ENCODE measurements around the gene MTRR.

MTRR gene

DNA sequence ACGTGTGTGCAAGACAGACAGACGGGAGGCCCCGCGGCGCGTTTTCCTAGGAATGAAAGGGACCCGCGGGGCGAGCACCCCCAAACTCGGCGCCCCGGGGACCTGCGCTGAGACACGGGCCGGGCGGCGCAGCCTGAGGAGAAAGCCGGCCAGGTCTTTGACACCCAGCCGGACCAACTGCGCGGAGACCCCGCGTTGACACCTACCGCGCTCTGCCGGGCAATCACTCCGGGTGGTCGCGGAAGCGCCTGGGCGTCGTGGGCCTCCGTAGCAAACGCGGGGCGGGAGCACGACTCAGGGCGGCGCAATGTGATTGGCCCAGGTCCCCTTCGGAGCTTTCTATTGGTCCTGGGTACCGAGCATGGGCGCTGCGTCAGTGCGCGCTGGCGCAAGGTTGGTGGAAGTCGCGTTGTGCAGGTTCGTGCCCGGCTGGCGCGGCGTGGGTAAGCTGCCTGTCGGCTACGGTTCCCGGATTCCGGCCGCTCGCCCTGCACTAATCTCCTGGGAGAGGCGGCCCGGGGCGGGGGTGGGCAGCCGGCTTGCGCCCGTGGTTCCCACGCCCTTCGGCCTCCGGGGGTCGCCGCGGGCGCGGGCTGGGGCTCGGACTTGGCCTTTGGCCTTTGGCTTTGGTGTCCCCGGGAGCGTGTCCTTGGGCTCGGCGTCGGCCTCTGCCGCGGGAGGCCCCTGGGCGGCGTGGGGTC, at the start of gene MTRR, which contains the start of gene FASTKD3:
Gene MTRR, plus strand, starts transcription at position 376 of the 701 bp plus-strand sequence. CDS start 1,647 bp downstream, outside the sequence.
Gene FASTKD3, minus strand, starts transcription at position 259 of the 701 bp plus-strand sequence. CDS start 948 bp downstream, outside the sequence.
- peak; percentile 77 to 86 (median 79) for DNase-seq (ENCODE audit: low read depth in 3 of 3)

DNA sequence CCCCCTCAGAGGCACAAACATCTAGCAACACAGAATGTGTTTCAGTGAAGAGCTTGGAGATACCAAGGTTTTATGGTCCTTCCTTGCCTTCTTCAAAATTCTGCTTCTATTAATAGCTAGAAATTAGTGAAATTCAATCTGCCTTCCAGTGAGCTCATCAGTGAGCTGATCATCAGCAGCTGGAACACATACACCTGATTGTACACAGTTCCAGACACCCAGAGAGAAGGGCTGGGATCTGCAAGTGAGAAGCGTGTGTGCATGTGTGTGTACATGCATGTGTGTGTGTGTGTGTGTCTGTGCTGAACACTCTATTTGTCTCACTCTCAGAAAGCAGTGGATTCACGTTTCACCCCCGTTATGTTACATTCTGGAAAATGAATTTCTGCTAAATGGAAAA, 46.5 kb upstream of the MTRR start:
- DNase-seq (ENCODE audit: low read depth in 3 of 3), result no peak

DNA sequence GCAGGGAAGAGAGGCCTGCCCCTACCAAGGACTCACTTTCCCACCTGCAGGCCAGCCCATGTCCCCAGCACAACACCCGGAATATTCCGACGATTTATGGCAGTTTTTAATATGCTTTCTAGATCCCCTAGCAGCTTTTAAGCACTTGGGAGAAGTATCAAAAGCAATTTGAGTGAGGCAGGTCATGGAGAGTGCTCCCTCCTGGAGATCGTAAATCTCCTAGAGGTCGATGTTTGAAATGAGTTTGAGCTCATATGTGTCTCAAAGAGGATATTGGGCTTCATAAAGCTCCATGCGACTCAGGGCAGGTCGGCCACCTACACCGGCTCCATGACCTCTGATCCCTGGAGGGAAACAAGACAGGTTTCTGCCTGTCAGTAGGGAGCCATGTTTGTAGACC, 45.4 kb upstream of the MTRR start:
- DNase-seq (ENCODE audit: low read depth in 3 of 3), result no peak

DNA sequence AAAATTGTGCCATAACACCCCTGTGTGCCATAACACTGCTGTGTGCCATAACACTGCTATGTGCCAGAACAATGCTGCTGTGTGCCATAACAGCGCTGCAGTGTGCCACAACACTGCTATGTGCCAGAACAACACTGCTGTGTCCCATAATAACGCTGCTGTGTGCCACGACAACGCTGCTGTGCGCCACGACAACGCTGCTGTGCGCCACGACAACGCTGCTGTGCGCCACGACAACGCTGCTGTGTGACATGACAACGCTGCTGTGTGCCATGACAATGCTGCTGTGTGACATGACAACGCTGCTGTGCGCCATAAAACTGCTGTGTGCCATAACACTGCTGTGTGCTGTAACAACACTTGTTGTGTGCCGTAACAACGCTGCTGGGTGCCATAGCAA, 44.0 kb upstream of the MTRR start:
- DNase-seq (ENCODE audit: low read depth in 3 of 3), result no peak

DNA sequence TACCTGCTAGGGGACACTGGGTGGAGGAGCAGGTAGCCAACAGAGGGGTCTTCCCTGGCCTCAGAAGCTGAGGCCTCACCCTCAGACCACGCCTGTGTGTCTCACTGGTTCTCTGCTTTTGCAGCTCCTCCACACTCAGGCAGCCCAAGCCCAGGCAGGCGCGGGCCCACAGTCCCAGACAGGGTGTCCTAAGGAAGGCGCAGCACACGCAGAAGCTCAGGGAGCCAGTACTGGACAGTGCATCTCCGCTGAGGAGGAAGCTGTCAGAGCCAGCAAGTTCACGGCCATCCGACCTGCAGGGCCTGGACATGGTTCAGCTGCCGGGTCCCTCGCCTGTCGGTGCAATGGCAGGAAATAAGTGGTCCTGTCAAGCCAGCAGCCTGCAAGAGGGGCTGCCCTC, 43.3 kb upstream of the MTRR start:
- DNase-seq (ENCODE audit: low read depth in 3 of 3), result no peak

DNA sequence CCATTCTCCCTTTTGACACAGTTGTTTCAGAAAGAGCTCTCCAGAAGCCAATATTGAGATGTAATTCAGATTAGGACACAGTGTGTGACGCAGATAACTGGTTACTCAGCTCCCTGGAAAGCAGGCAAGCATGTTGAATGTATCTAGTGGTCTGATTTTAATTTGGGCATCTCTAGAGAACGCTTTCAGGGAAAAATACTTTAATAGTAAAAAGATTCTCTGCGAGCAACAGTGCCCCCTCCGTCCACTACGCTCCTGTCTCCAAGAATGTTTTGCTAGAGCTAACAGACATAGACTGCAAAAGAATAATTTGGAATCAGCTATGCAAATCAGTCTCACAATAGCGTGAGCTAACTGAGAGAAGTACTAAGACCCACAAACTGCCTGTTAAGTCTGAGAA, 41.3 kb upstream of the MTRR start:
- DNase-seq (ENCODE audit: low read depth in 3 of 3), result no peak

DNA sequence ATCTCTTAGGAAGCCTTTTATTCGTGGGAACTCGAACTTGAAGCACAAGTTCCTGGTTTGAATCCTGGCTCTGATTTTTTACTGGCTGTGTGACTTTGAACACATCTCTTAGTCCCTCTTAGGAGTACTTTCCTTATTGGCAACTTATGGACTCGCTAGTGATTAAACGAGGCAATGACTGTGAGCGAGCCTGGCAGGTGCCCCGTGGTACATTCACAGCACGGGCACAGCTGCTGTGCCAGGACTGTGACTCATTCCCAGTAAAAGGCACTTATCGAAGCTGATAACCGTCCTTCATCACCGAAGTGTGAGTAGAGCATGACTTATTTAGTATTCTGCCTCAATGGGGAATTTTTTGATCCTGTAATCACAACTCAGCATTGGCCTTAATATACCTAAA, 40.7 kb upstream of the MTRR start:
- no peak for DNase-seq (ENCODE audit: low read depth in 3 of 3)

DNA sequence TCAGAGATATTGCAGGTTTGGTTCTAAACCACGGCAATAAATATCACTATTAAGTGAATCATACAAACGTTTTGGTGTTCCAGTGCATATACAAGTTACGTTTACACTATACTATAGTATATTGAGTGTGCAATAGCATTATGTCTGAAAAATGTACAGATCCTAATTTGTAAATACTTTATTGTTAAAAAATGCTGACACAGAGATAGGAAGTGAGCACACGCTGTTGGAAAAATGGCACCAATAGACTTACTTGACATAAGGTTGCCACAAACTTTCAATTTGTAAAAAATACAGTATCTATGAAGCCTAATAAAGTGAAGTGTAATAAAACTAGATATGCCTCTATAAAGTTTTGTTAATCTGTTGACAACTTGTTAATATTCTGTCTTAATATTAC, 34.0 kb upstream of the MTRR start:
- DNase-seq (ENCODE audit: low read depth in 3 of 3), result no peak

DNA sequence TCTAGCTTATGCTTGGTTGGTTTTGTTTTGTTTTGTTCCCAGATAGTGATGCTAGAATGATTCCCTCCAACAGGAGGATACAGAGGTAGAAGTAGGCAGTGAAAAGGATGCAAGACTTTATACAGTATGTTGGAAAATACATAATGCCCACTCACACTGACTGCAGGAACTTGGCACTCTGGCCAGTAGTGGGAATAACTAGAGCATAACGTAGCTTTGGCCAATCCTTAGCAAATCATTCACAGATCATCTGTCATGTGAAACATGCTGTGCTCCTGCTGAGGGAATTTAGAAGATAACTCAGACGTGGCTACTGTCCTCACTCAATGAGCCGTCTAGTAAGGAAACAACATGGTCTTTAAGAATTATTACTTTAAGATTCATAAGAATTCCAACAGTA, 31.5 kb upstream of the MTRR start:
- no peak for DNase-seq (ENCODE audit: low read depth in 3 of 3)

DNA sequence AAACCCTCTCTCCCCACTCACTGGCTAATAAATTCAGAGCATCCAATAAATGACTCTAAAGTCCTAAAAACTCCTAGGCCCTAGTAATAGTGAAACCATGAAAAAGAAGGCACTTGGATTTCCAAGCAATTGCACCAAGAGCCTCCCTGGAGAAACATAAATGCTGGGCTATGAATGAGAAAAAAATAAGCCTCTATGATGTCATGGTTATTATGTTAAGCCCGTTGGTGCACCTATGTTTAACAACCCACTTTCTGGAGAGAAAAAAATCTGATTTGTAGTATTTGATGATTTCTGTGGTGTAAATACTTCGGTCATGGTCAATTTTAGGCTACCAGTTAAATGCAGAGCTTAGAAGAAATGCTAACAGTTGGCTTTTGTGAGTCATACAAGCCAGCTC, 26.4 kb upstream of the MTRR start:
- no peak for DNase-seq (ENCODE audit: low read depth in 3 of 3)

DNA sequence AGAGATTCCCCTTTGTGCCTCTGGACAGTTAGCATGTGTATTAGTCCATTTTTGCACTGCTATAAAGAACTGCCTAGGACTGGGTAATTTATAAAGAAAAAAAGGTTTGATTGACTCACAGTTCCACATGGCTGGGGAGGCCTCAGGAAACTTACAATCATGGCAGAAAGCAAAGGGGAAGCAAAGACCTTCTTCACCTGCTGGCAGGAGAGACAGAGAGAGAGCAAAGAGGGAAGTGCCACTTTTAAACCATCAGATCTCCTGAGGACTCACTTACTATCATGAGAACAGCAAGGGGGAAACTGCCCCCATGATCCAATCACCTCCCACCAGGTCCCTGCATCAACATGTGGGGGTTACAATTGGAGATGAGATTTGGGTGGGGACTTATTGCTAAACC, 24.0 kb upstream of the MTRR start:
- DNase-seq (ENCODE audit: low read depth in 3 of 3), result no peak

DNA sequence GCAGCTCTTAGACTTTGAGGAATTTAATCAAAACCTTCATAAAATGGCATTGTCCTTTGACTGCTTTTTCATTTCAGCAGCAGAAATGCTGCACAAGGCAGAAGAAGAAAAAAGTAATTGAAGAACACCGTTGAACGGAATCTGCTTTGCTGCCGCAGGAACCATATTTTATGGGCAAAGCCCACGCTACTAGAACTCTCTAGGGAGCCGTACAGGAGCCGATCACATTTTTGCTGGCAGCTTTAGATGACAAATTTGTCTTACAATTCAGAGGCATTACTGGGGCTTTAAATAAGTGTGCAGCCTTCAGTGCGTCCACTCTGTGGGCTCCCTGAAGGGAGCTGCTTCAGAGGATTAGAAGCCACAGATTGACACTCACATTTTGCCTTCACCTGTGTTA, 23.4 kb upstream of the MTRR start:
- no peak for DNase-seq (ENCODE audit: low read depth in 3 of 3)

DNA sequence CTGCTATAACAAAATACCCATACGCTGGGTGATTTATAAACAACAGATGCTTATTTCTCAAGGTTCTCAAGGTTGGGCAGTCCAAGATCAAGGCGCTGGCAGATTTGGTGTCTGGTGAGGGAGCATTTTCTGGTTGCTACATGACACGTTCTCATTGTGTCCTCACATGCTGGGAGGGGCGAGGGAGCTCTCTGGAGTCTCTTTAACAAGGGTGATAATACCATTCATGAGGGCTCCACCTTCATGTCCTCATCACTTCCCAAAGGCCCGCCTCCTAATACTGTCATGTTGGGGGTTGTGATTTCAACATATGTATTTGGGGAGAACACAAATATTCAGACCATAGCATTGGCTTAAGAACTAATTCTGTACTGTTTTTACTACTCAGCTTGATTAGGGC, 22.6 kb upstream of the MTRR start:
- DNase-seq (ENCODE audit: low read depth in 3 of 3), result no peak

DNA sequence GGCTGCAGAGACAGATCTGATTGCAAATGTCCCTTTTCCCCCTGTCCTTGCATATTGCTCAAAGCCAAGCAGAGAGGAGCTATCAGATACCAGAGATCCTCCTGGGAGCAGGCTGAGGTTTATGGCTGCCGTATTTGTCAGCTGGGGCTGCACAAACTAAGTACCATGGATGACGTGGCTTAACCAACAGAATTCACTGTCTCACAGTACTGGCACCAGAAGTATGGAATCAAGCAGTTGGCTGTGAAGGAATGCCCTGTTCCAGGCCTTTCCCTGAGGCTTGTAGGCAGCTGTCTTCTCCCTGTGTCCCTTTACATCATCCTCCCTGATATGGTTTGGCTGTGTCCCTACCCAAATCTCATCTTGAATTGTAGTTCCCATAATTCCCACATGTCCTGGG, 20.7 kb upstream of the MTRR start:
- DNase-seq (ENCODE audit: low read depth in 3 of 3), result no peak

DNA sequence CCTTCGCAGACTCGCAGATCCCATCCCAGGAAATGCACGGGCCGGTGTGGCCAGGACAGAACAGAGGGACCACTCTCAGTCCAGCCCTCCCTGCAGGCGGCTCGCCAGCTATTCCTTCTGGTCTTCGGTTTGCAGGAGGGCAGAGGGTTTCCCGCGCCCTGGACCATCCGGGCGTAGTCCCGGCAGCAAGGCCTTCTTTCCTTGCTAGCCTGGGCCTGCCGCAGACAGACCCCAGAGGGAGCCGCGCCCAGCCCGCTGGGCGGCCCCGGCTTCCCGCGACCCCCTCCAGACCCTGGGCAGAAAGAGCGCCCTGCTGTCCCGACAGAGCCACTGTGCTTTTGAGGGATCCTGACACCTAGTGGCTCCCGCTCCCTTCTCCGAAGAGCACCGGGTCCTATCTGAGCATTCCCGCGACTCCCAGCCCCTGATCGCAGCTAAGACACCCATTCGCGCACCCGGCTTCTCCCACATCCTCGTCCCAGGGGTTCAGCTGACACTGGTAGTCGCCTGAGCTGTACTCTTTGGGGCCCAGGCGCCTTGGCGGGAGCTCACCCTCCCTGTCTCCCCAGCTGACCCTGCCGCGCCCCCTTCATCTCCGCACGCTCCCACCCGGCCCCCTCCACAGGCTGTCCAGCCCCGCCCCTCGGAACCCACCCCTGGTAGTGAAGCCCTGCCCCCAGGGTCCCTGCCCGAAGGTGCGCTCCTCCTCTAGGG, 19.1 kb upstream of the MTRR start:
- DNase-seq (ENCODE audit: low read depth in 3 of 3), result no peak

DNA sequence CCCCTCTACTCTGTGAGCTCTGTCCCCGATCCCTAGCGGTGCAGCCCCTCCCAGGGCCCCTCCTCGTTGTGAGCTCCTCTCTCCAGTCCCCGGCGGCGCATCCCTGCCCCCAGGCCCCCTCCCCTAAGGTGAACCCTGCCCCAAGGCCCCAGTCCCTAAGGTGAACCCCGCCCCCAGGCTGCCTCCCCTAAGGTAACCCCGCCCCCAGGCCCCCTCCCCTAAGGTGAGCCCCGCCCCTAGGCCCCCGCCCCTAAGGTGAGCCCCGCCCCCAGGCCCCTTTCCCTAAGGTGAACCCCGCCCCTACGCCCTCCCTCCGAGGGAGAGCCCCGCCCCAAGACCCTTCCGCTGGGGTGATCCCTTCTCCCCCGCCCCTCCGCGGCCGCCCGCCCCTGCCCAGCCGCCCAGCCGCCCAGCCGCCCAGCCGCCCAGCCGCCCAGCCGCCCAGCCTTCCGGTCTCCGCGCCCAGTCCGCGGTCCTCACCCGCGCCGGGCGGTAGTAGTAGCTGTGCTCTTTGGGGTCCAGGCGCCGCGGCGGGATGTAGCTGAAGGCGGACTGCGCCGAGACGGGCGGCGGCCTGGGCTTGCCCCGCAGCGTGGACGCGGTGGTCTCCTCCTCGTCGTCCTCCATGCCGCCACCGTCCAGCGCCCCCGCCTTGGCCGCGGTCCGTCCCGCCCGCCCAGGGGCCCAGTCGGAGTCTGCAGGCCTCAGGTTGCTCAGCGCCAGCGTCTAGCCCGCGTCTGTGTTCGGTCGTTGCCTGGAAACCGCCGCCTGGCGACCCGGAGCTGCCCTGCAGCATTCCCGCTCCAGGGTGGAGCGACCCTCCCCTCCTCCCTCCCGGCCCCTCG, 18.3 kb upstream of the MTRR start, which contains the start of gene CFAP90:
Gene CFAP90, minus strand, starts transcription at position 739 of the 845 bp plus-strand sequence. Its CDS starts 112 bp downstream, at position 627.
- DNase-seq (ENCODE audit: low read depth in 3 of 3), result no peak

DNA sequence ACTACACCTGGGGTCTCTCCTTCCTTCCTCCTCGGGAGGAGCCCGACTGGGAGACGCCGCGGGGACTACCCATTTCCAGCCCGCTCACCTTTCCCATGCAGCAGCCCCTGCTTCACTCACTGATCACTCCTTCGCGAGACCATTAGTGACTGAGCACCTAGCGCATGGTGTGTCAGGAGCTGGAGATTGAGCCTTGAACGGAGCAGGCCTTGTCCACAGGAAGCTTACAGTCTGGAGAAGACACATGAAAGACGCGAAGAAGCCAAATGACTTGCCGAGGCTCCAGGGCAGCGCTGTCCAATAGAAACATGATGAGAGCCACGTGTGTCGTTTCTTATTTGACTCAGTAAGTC, 17.7 kb upstream of the MTRR start:
- DNase-seq (ENCODE audit: low read depth in 3 of 3), result no peak

DNA sequence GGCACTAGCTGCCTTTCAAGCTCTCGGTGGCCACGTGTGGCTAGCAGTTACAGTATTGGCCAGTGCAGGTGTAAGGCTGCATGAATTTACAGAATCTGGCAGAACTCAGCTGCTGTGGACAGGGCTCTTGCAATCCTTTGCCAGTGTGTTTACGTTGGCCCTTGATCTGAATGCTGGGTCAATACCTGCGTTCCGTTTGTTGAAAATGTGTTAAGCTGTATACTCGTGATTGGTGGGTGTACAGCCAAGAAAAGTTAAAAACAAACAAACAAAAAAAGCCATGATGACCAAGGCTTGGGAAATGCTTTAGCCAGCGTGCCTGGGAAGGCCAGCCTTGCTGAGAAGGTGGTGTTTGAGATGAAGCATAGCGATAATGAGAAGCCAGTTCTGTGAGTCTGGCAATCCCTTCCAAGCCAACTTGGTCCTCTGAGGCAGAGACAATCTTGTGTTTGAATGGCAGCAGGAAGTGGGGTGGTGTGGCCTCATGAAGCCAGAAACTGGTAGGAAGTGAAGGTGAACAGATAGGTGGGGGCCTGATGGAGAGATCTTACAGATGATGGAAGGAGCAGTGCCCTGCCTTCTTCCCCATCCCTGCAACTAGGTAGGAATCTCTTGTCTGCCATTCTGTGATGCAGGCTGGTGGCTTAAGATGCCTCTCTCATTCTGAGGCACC, 17.2 kb upstream of the MTRR start:
- DNase-seq (ENCODE audit: low read depth in 3 of 3), result no peak

DNA sequence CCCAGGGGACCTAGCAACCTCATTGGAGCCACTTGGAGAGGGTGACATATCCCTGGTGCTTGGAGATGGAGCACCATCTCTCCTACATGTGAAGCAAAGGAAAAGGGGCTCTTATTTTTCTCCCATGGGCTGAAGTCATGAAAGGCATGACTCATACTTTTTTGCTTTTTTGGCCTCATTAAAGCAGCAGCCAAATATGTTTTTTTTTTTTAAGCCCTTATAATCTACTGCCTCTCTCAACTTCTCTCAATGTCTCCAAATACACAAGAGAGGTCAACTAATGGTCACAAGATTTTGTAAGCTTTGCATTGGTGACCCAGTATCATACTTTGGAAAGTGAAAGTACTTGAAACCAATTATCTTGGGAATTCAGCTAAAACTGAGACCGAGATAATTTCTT, 16.4 kb upstream of the MTRR start:
- DNase-seq (ENCODE audit: low read depth in 3 of 3), result no peak

DNA sequence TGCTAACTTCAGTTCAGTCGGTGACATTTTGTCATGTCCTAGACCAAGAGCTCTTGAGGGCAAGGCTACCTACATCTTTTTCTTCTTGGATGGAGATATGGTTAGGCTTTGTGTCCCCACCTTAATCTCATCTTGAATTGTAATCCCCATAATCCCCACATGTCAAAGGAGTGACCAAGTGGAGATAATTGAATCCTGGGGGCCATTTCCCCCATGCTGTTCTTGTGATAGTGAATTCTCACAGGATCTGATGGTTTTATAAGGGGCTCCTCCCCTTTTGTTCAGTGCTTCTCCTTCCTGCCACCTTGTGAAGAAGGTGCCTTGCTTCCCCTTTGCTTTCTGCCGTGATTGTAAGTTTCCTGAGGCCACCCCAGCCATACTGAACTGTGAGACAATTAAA, 16.0 kb upstream of the MTRR start:
- DNase-seq (ENCODE audit: low read depth in 3 of 3), result no peak

DNA sequence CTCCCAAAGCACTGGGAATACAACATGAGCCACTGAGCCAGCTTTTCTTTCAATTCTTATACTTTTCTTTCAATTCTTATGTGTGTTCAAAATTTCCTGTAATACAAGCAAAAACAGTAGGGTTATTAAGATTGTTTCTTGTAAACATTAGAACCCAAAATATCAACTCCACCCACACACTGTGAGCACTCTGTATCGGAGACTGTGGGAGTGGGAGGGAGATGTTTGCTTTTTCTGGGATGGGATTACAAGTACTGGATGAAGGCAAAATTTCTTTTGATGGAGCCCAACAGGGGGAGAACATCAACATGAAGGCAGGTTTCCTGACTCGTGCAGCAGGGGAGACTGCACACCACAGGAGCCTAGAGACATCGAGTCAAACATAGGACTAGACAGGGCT, 13.3 kb upstream of the MTRR start:
- no peak for DNase-seq (ENCODE audit: low read depth in 3 of 3)

DNA sequence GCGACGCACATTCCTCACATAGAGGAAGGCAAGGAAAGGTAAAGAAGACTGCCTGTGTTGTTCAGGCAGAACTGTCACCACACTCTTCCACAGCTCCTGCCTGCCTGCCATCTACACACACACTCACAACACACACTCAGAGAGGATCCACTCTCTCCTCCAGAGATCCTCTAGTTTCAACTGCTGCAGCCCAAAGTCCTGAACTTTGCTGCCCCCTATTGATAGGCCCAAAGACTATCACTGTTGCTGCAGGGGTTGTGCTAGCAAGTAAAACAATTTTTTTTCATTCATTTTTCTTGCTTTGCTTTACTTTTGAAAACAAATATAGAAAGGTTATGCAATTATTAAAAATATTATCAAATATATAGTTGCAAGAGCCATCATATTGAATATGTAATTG, 12.1 kb upstream of the MTRR start:
- no peak for DNase-seq (ENCODE audit: low read depth in 3 of 3)
